Sigmoid colon (tissue), 3 donors: ENCODE measurements around the gene SDC1.

Source experiments
- CTCF ChIP-seq, 4 experiments: fragments of 450-650 bp in 3 of 4; fragments of 200-600 bp in 1 of 4; IDR thresholded peaks; one replicate each; pipeline ENCODE4 v1.5.1; 2016 to 2019; ENCODE audit warnings: antibody characterized with exemption in 4 of 4, mild to moderate bottlenecking in 3 of 4, moderate library complexity in 2 of 4
- POLR2A ChIP-seq, 2 donors: fragments of 450-650 bp; IDR thresholded peaks; one replicate each; pipeline ENCODE4 v1.6.1; 2016; ENCODE audit warnings: antibody characterized with exemption in 2 of 2, mild to moderate bottlenecking in 2 of 2, moderate library complexity in 2 of 2

GRCh38 chr2:20176760-20177159, 48.2 kb downstream of the SDC1 start:
- TF ChIP-seq CTCF (IDR thresholded peaks at IDR 0.05): no peak
- no peak for TF ChIP-seq POLR2A (IDR thresholded peaks at IDR 0.05)
